Loucy (cell line): ENCODE data around the gene TEP1.

ENCODE experiments used
- EZH2phosphoT487 ChIP-seq: fragments of 200-600 bp; IDR thresholded peaks from 2 replicates; pipeline ENCODE4 v1.6.1; 2018; ENCODE audit warnings: antibody characterized with exemption, mild to moderate bottlenecking, moderate library complexity, borderline replicate concordance
- TF ChIP-seq, protein P1 (sequence below): fragments of 200-600 bp; sonication (generic); conservative IDR thresholded peaks from 2 replicates; pipeline ENCODE4 v1.5.1; 2014; ENCODE audit warnings: mild to moderate bottlenecking, antibody characterized with exemption, low read length

- TF ChIP-seq, protein P1, sequence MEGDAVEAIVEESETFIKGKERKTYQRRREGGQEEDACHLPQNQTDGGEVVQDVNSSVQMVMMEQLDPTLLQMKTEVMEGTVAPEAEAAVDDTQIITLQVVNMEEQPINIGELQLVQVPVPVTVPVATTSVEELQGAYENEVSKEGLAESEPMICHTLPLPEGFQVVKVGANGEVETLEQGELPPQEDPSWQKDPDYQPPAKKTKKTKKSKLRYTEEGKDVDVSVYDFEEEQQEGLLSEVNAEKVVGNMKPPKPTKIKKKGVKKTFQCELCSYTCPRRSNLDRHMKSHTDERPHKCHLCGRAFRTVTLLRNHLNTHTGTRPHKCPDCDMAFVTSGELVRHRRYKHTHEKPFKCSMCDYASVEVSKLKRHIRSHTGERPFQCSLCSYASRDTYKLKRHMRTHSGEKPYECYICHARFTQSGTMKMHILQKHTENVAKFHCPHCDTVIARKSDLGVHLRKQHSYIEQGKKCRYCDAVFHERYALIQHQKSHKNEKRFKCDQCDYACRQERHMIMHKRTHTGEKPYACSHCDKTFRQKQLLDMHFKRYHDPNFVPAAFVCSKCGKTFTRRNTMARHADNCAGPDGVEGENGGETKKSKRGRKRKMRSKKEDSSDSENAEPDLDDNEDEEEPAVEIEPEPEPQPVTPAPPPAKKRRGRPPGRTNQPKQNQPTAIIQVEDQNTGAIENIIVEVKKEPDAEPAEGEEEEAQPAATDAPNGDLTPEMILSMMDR: no peak
- TF ChIP-seq EZH2phosphoT487: no peak
Measured at GRCh38 chr14:20375471-20375870, 37.8 kb downstream of the TEP1 start.
